HL-60/S4 treated with retinoic acid at 250 ng/mL for 4 days and 3 days (cell line): ENCODE measurements around the gene GPC6.

Source experiments
- in situ Hi-C: fragments of 300-500 bp; cut with MboI; formaldehyde crosslinking; loops from 2 replicates; pipeline ENCODE4 v1.7.0; 2022; ENCODE audit warnings: low sequenced_read_pairs

GPC6 gene

DNA sequence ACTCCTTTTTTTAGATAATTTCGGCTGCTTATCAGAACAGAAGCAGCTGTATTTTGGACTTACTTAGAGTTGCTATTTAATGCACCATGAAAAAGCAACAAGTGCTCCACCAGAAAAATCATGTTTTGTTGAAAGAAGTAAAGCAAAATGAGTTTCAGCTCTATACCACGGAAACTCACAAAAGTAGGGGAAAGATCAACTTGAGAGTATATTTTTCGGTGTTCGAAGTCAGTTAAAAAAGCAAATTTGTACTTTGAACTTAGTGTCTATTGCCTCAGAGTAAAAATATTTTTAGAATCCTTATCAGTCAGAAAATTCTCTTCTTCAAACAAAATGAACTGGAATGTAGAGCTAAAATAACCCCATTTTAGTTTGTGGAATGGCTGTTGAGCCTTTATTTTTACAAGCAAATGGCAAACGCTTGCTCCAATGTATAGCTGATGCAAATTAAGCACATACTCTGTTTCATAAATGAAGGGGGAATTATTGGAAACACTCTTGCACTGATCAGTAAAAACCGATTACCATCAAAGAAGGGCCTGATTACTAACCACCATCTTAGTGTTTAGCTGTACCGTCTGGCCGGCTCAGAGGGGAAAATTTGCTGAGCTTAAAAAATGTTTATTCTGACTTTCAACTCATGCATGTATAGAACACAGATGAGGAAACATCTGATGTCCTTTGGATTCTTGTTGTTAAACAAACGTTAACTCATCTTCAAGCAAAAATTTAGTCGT, 540.7 kb downstream of the GPC6 start:
- in situ Hi-C loops, result no loop called here

- in situ Hi-C loops, result no loop called here
Observed at GRCh38 chr13:93767917-93768409, 541.4 kb downstream of the GPC6 start.

DNA sequence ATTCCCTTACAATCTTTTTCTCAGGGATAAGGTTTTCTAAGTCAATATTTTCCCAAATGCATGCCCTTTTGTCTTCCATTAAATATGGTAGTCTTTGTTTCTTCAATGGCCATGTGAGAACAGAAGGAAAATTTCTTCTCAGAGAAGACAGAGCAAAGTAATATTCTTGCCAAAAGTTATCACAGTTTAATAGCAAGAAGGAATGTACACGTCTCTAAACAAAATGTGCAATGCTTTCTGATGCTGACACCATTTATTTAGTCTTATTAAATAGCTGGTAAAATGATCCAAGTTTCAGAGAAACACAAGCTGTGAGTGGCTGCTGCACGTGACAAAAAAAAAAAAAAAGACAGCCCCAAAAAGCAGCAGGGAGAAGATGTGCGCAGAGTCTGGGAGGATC, 542.5 kb downstream of the GPC6 start:
- in situ Hi-C loops, result no loop called here

GRCh38 chr13:93769607-93770006, 543.0 kb downstream of the GPC6 start:
- in situ Hi-C loops, result no loop called here

DNA sequence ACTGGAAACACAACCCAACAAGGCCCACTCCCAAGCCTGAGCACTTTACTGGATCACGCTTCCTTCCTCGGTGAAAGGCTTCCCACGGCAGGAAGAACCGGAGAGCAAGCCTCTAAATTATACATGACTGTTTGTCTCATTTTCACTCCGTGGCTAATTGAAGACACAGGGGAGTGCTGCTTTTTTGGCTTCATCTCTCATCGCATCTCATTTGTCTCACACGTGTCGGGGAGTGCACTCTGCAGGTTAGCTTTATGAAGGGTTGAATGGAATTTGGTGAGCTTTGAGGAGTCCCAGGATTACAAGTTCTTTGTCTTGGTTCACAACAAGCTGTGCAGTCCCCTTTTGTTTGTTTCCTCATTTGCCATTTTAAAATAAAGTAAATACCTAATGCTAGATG, 544.6 kb downstream of the GPC6 start:
- in situ Hi-C loops, result no loop called here

GRCh38 chr13:93771782-93772181, 545.2 kb downstream of the GPC6 start:
- in situ Hi-C loops, result no loop called here

- in situ Hi-C loops, result no loop called here
Observed at GRCh38 chr13:93774506-93774905, 547.9 kb downstream of the GPC6 start.

GRCh38 chr13:93775027-93775426, 548.4 kb downstream of the GPC6 start:
- in situ Hi-C loops, result no loop called here

DNA sequence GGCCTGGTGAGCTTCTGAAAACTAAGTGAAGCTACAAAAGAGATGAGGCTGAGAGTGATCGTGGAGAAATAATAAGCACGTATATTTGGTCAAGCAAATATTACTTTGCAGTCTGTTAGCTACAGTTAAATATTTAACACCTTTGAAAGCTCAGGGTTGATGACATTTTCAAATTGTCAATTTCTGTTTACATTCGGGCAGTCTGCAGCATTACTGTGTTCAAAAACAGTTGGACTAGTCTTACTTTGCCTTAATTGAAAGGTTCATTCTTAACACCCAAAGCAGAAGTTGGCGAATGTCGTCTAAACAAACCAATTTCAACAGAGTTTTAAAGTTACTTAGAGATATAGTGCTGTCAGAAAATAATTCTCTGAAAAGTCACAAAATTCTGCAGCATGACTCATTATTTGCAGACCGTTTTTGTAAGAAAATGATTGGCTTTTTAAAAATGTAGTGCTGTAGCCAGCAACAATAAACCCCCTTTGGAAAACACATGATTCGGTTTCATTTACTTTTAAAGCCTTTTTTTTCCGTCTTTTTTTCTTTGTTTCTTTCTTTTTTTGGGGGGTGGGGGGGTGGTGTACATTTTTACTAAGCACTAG, 549.0 kb downstream of the GPC6 start:
- in situ Hi-C loops, result no loop called here

DNA sequence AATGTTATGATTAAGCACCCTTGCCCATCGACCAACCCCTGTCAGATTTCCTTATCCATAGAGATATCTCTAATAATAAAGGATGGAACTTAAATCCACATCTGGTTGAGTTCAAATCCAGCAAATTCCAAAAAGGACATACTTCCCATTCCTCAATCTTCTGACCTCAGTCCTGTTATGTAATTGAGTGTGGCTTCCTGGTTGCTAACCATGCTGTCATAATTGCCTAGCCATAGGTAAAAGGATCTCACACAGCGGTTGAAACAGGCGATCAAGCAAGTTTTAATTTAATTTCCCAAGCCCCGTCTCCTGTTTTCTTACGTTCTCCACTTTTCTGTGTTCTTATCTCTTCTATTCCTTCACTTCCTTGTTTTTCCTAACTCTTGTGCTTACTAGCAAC, 550.3 kb downstream of the GPC6 start:
- in situ Hi-C loops, result no loop called here

GRCh38 chr13:93777504-93777903, 550.9 kb downstream of the GPC6 start:
- in situ Hi-C loops, result no loop called here

- in situ Hi-C loops, result no loop called here
Observed at GRCh38 chr13:93778548-93778947, 551.9 kb downstream of the GPC6 start.

DNA sequence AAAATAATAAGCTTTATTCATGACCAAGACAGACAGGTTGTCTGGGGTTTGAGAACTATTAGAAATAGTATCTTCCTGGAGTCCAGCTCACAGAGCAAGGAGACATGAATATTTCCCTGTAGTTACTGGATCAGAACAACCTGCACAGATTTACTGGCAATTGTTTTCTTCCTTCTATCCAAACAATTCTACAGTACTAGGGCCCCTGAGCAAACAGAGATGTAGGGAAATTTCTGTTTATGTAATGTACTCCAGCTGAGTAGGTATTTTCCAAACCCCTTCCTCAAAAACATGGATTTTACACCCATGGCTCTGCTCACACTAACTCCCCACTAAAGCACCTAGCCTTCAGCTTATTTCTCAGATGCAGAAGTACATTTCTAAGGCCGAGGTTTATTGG, 557.6 kb downstream of the GPC6 start:
- in situ Hi-C loops, result no loop called here

- in situ Hi-C loops, result no loop called here
Observed at GRCh38 chr13:93786846-93787489, 560.4 kb downstream of the GPC6 start.

DNA sequence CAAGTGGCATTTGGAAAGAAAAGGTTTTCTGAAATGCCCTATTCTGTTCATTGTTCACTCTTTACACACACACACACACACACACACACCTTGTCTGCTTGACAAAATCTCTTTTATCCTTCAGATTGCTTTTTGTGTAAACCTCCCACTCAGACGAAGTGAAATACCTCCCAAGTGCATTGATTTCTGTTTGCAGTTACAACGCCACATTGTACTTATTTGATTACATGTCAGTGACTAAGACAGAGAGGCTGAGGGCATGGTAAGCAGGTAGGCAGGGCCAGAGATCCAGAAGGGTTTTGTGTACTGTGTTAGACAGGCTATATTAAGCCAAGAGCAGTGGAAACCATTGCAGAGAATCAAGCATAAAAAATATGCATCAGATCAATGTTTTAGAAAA, 561.8 kb downstream of the GPC6 start:
- in situ Hi-C loops, result no loop called here

DNA sequence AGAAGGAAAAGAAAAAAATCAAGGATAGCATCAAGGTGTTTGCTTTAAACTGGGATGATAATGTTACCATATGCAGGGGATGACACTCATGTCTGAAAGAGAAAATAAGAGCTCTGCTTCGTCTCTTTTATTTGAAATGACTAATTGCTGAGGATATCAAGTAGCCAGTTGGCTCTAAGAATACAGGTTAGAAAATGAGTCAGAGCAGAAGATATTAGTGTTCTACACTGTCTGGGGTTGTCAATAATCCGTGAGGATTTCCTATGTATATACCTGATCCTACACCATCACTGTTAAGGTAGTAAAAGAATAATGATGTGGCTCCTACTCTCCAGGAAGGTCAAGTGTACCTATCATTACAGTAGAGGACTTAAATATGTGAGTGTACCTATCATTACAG, 562.5 kb downstream of the GPC6 start:
- in situ Hi-C loops, result no loop called here

DNA sequence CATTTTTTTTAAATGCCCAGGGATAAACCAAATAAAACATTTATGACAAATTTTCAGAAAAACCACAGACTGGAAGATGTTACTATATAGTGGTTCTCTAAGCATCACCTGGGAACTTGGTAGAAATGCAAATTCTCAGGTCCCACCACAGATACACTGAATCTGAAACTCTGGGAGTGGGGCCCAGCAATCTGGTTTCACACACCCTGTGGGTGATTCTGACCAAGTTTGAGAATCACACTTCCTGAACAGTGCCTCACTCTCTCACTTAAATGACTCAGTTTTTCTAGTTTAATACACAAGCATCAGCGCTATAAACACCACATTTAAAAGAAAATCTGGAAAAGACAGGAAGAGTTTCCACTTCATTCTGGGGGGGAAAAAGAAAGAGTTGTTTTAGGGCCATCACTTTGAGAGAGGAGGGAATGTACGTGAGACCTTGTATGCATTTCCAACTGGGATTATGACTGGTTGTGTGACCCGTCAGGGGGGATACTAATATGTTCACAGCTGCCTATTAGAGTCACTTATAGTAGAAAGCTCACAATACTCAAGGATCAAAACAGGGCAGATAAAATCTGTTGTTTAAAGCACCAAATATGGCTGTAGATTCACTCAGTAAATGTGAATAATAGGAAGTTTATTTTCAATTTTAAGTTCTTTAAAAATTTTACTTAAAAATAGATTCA, 567.7 kb downstream of the GPC6 start:
- in situ Hi-C loops, result no loop called here

DNA sequence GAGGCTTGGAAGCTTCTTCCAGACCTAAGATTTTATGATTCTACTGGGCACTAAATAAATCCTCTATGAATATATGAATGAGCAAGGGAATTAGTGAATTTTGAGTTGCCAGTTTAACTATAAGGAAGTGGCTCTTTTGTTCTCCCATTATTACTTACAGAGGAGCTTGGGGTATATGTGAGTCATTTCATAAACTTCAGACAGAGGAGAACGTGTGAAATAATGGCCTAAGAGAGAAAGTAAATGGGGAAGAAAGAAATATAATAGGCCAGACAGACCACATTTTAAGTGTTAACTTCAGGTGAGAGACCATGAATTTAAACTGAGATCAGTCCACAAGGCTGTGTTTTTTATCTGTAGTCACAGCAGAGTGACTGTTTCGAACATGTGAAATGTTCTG, 570.9 kb downstream of the GPC6 start:
- in situ Hi-C loops, result no loop called here

DNA sequence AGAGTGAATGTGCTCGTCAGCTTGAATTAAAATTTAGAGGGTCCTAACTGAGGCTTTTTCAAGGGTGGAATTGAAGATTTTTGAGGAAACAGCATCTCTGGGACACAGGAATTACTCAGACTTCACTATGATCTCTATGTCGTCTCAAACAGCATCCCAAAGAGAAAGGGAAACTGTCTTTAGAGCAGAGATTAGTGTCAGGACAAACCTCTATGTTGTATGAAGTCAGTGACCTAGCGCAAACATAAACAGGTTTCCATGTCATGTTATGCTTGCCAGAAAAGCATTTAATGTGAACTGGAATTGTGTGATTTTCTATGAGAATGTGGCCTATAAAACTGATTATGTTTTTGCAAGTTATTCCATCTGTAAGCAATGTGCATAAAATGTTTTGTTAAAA, 573.7 kb downstream of the GPC6 start:
- in situ Hi-C loops, result no loop called here

DNA sequence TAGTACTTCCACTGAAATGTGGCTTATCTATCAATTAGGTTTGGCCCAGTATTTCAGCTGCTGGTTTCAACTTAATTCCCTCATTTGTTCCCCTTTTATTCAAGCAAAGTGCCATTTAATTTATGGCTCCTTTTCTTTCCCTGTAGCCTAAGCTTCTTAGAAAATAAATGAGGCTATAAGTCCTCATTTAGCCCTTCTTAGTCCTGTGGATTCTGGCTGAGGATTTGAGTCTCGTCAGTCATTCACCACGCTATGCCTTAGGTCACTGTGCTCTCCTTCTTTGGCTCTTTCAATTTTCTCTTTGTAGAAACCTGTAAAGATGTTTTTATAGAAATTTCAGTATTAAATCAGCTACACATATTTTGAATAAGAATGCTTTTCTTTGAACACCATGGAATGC, 579.1 kb downstream of the GPC6 start:
- in situ Hi-C loops, result no loop called here

- in situ Hi-C loops, result no loop called here
Observed at GRCh38 chr13:93806861-93807260, 580.3 kb downstream of the GPC6 start.

DNA sequence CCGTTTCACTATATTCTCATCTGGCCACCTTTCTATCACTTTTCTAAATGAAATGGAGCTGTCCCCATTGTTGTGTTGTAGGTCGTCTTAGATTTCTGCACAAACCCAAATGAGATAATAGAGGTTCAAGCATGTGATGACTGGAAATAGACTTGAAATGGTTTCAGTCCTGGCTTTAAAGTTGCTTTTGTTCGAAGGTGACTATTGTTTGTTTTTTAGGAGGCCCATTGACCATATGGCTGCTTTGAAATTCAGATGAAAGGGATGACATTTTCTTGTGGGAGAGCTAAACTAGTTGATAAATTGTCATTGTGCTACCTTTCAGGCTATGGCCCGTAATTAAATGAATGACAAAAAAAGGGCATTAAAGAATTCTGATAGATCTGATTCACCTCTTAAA, 583.7 kb downstream of the GPC6 start:
- in situ Hi-C loops, result no loop called here
